Suppressor macrophage (primary cell): Measurements from ENCODE around the gene LCLAT1.
A peak's percentile ranks its signal among the peaks of the same experiment; 100 is the strongest.

ENCODE experiments used
- DNase-seq, 4 experiments: peaks; one replicate each; pipeline ENCODE4 v3.0.0-alpha.2; 2020 to 2022

The LCLAT1 gene

GRCh38 chr2:30527411-30527810 is 80.4 kb downstream of the LCLAT1 start:
- DNase-seq: no peak

- no peak for DNase-seq
Measured at GRCh38 chr2:30527859-30528258, 80.8 kb downstream of the LCLAT1 start.

- no peak for DNase-seq
Measured at GRCh38 chr2:30530346-30530745, 83.3 kb downstream of the LCLAT1 start.

GRCh38 chr2:30541680-30542079 is 94.6 kb downstream of the LCLAT1 start:
- no peak for DNase-seq

GRCh38 chr2:30545875-30546274 is 98.8 kb downstream of the LCLAT1 start:
- DNase-seq: no peak

GRCh38 chr2:30548386-30548785 is 101.3 kb downstream of the LCLAT1 start:
- DNase-seq: no peak

- DNase-seq: no peak
Measured at GRCh38 chr2:30549096-30549495, 102.0 kb downstream of the LCLAT1 start.

GRCh38 chr2:30559544-30560275 is 112.7 kb downstream of the LCLAT1 start:
- no peak for DNase-seq

- DNase-seq: peak in 1 of 4 experiments; percentile 4
Measured at GRCh38 chr2:30561349-30561748, 114.3 kb downstream of the LCLAT1 start.

GRCh38 chr2:30565851-30566358 is 118.9 kb downstream of the LCLAT1 start:
- DNase-seq: no peak

- DNase-seq: no peak
Measured at GRCh38 chr2:30566631-30567030, 119.6 kb downstream of the LCLAT1 start.

- no peak for DNase-seq
Measured at GRCh38 chr2:30567317-30567716, 120.3 kb downstream of the LCLAT1 start.

GRCh38 chr2:30569946-30570345 is 122.9 kb downstream of the LCLAT1 start:
- DNase-seq: no peak

GRCh38 chr2:30577151-30577550 is 130.1 kb downstream of the LCLAT1 start:
- DNase-seq: no peak

- DNase-seq: peak in 3 of 4 experiments; percentile 18 to 25 (median 20)
Measured at GRCh38 chr2:30580391-30580790, 133.3 kb downstream of the LCLAT1 start.

- no peak for DNase-seq
Measured at GRCh38 chr2:30582521-30582920, 135.5 kb downstream of the LCLAT1 start.

GRCh38 chr2:30583204-30583749 is 136.2 kb downstream of the LCLAT1 start:
- DNase-seq: no peak

GRCh38 chr2:30584116-30584515 is 137.1 kb downstream of the LCLAT1 start:
- DNase-seq: peak; percentile 10 to 47 (median 30)

GRCh38 chr2:30588994-30589393 is 141.9 kb downstream of the LCLAT1 start:
- DNase-seq: no peak

GRCh38 chr2:30590407-30590806 is 143.4 kb downstream of the LCLAT1 start:
- DNase-seq: no peak

- DNase-seq: no peak
Measured at GRCh38 chr2:30591186-30591585, 144.1 kb downstream of the LCLAT1 start.

- DNase-seq: no peak
Measured at GRCh38 chr2:30601375-30601774, 154.3 kb downstream of the LCLAT1 start.

GRCh38 chr2:30605197-30605596 is 158.2 kb downstream of the LCLAT1 start:
- DNase-seq: no peak

GRCh38 chr2:30608643-30609042 is 161.6 kb downstream of the LCLAT1 start:
- DNase-seq: peak in 1 of 4 experiments; percentile 6
